ENCODE measurements around the gene ZSWIM4. TPM values are rescaled to one million over a fixed set of nuclear protein-coding genes. Genes with fewer than 3 reads are reported as not detected.
"Not testable (repeated sequence)": the region's sequence is repeated elsewhere in the genome, so short reads cannot be mapped to it uniquely, and the experiment has no call there.

ZSWIM4 gene
- total and polyA plus RNA-seq, 2 of the 4 experiments (the other 2 are of a cell fraction) = 2.2 to 6.2 TPM

DNA sequence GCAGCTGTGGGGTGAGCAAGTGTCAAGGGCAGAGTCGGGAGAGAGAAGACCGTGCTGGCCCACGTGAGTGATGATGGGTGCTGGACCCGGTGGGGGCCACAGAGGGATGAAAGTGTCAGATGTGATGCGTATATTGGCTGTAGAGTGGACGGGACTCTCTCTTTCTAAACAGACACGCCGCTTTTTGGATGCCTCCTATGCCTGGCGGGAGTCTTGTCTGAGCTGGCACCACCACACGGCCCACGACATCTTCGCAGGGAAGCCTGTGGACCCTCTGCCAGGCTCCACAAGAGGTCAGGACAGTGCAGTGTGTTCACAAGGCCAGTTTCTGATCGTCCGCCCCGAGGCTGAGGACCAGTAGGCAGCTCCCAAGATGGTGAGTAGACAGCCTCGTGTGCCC is 43.8 kb upstream of the ZSWIM4 start:
- ChIA-PET POLR2A (ENCODE audit: unreplicated experiment) (no interaction called here), CTCF (no interaction called here)
- Histone ChIP-seq H4K8ac (ENCODE audit: low read depth in 2 of 2, low read length in 2 of 2) (no peak overlapping the region), H3K18ac (ENCODE audit: low read depth, low read length) (no peak overlapping the region), H3K4me2 (ENCODE audit: low read depth, low read length) (no peak overlapping the region), H2AK9ac (replicated peaks; ENCODE audit: low read depth, low read length, poor library complexity) (no peak overlapping the region), H3K4me3 (ENCODE audit: insufficient read depth, low read depth, low read length) (no peak overlapping the region), H2BK20ac (ENCODE audit: low read depth, low read length) (no peak overlapping the region), H3K4ac (ENCODE audit: low read depth, low read length) (no peak overlapping the region), H3K23ac (ENCODE audit: low read depth, low read length) (no peak overlapping the region), H2AFZ (replicated peaks; ENCODE audit: low read length, poor library complexity) (no peak overlapping the region), H3K4me1 (ENCODE audit: control insufficient read depth, insufficient read depth, low read length) (no peaks in the 10 kb centered on the region), H3K9ac (ENCODE audit: low read depth, low read length) (no peak overlapping the region), H2BK15ac (ENCODE audit: low read depth, low read length) (no peak overlapping the region), H4K5ac (ENCODE audit: low read depth, low read length) (no peak overlapping the region), H3K56ac (ENCODE audit: extremely low read depth, insufficient read depth, low read length) (no peak overlapping the region), H3K27me3 (ENCODE audit: control insufficient read depth, insufficient read depth, low read length) (no peaks in the 10 kb centered on the region), H3K36me3 (ENCODE audit: control insufficient read depth, insufficient read depth, low read length) (peaks cover 36% of the 10 kb centered on the region), H2BK5ac (ENCODE audit: low read depth, low read length, poor library complexity, severe bottlenecking) (no peak overlapping the region), H2AK5ac (ENCODE audit: low read depth, low read length) (no peak overlapping the region), H3K9me3 (ENCODE audit: control insufficient read depth, insufficient read depth, low read length) (no peaks in the 10 kb centered on the region), H3K27ac (ENCODE audit: insufficient read depth, low read length) (no peak overlapping the region), H3K9me1 (ENCODE audit: insufficient read depth, low read length) (no peaks in the 10 kb centered on the region), H4K20me1 (ENCODE audit: insufficient read depth, low read length) (peaks cover 3% of the 10 kb centered on the region; the same call in 1 of the 2 replicates), H3K14ac (replicated peaks; ENCODE audit: low read depth, low read length) (no peak overlapping the region), H3K79me1 (ENCODE audit: low read depth in 1 of 2, low read length in 2 of 2) (peaks cover 11 to 45% of the 10 kb centered on the region in 2 experiments), H4K91ac (ENCODE audit: insufficient read depth, low read depth, low read length) (no peak overlapping the region), H2BK120ac (ENCODE audit: low read depth, low read length) (no peak overlapping the region)
- TF ChIP-seq, protein P1, sequence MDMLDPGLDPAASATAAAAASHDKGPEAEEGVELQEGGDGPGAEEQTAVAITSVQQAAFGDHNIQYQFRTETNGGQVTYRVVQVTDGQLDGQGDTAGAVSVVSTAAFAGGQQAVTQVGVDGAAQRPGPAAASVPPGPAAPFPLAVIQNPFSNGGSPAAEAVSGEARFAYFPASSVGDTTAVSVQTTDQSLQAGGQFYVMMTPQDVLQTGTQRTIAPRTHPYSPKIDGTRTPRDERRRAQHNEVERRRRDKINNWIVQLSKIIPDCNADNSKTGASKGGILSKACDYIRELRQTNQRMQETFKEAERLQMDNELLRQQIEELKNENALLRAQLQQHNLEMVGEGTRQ (IDR thresholded peaks at IDR 0.05; ENCODE audit: low read depth, low read length) = no peak
- TF ChIP-seq RAD21 (IDR thresholded peaks at IDR 0.05; ENCODE audit: low read length) (no peak), FOS (IDR thresholded peaks at IDR 0.05; ENCODE audit: low read depth, low read length) (no peak), MAFK (IDR thresholded peaks at IDR 0.05; ENCODE audit: low read depth, low read length) (no peak)
- TF ChIP-seq, protein P2, sequence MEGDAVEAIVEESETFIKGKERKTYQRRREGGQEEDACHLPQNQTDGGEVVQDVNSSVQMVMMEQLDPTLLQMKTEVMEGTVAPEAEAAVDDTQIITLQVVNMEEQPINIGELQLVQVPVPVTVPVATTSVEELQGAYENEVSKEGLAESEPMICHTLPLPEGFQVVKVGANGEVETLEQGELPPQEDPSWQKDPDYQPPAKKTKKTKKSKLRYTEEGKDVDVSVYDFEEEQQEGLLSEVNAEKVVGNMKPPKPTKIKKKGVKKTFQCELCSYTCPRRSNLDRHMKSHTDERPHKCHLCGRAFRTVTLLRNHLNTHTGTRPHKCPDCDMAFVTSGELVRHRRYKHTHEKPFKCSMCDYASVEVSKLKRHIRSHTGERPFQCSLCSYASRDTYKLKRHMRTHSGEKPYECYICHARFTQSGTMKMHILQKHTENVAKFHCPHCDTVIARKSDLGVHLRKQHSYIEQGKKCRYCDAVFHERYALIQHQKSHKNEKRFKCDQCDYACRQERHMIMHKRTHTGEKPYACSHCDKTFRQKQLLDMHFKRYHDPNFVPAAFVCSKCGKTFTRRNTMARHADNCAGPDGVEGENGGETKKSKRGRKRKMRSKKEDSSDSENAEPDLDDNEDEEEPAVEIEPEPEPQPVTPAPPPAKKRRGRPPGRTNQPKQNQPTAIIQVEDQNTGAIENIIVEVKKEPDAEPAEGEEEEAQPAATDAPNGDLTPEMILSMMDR (conservative IDR thresholded peaks at IDR 0.05; ENCODE audit: low read depth, low read length) = no peak
- in situ Hi-C loops (cut with MboI; ENCODE audit: low sequenced_read_pairs) (loop anchor here (25.0 kb wide), 1 partner anchor 336 kb away; the partner anchor contains the start of genes C19orf67 and SAMD1), dilution Hi-C loops (cut with HindIII; ENCODE audit: low sequenced_read_pairs, unreplicated experiment) (no loop called here), intact Hi-C loops (cut with micrococcal nuclease) (no loop called here)
- ATAC-seq (ENCODE audit: low read depth) = no peak
- no TSS peak for BruUV-seq (replicated peaks)
- WGBS, 2 experiments (ENCODE audit: extremely low coverage in 2 of 2, insufficient read length in 1 of 2) = 97% methylated on average over 7 of the region's 16 CpGs; no CpG with 5 or more reads in 1 of the 2 experiments
- no peak for DNase-seq

DNA sequence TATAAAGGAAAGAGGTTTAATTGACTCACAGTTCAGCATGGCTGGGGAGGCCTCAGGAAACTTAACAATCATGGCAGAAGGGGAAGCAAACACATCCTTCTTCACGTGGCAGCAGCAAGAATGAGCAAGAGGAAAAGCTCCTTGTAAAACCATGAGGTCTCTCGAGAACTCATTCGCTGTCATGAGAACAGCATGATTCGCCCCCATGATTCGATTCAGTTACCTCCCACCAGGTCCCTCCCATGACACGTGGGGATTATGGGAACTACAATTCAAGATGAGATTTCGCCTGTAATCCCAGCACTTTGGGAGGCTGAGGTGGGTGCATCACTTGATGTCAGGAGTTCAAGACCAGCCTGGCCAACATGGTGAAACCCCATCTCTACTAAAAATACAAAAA is 41.6 kb upstream of the ZSWIM4 start:
- DNase-seq; H3K56ac ChIP-seq (ENCODE audit: extremely low read depth, insufficient read depth, low read length); H2BK120ac ChIP-seq (ENCODE audit: low read depth, low read length); H3K4me1 ChIP-seq (ENCODE audit: control insufficient read depth, insufficient read depth, low read length); H3K27me3 ChIP-seq (ENCODE audit: control insufficient read depth, insufficient read depth, low read length); H4K91ac ChIP-seq (ENCODE audit: insufficient read depth, low read depth, low read length); H3K4ac ChIP-seq (ENCODE audit: low read depth, low read length); ATAC-seq (ENCODE audit: low read depth); H3K4me2 ChIP-seq (ENCODE audit: low read depth, low read length); H2BK20ac ChIP-seq (ENCODE audit: low read depth, low read length); H2BK15ac ChIP-seq (ENCODE audit: low read depth, low read length); BruUV-seq (replicated peaks); H2AK9ac ChIP-seq (replicated peaks; ENCODE audit: low read depth, low read length, poor library complexity); H3K9me1 ChIP-seq (ENCODE audit: insufficient read depth, low read length); H2BK5ac ChIP-seq (ENCODE audit: low read depth, low read length, poor library complexity, severe bottlenecking); CTCF ChIA-PET; H3K23ac ChIP-seq (ENCODE audit: low read depth, low read length); H4K20me1 ChIP-seq (ENCODE audit: insufficient read depth, low read length); POLR2A ChIA-PET (ENCODE audit: unreplicated experiment); H4K5ac ChIP-seq (ENCODE audit: low read depth, low read length); H3K9ac ChIP-seq (ENCODE audit: low read depth, low read length); H3K9me3 ChIP-seq (ENCODE audit: control insufficient read depth, insufficient read depth, low read length); H2AFZ ChIP-seq (replicated peaks; ENCODE audit: low read length, poor library complexity); H4K8ac ChIP-seq (ENCODE audit: low read depth in 2 of 2, low read length in 2 of 2); H2AK5ac ChIP-seq (ENCODE audit: low read depth, low read length); H3K4me3 ChIP-seq (ENCODE audit: insufficient read depth, low read depth, low read length); H3K27ac ChIP-seq (ENCODE audit: insufficient read depth, low read length); H3K14ac ChIP-seq (replicated peaks; ENCODE audit: low read depth, low read length); dilution Hi-C loops (cut with HindIII; ENCODE audit: low sequenced_read_pairs, unreplicated experiment); H3K18ac ChIP-seq (ENCODE audit: low read depth, low read length); intact Hi-C loops (cut with micrococcal nuclease): not testable (repeated sequence)
- 87% methylated on average over 3 of the region's 7 CpGs; no CpG with 5 or more reads in 1 of the 2 experiments for WGBS, 2 experiments (ENCODE audit: extremely low coverage in 2 of 2, insufficient read length in 1 of 2)
- peaks cover 55% of the 10 kb centered on the region for H3K36me3 ChIP-seq (ENCODE audit: control insufficient read depth, insufficient read depth, low read length)
- H3K79me1 ChIP-seq (ENCODE audit: low read depth in 1 of 2, low read length in 2 of 2) = peaks cover 11 to 48% of the 10 kb centered on the region in 2 experiments
- in situ Hi-C loops (cut with MboI; ENCODE audit: low sequenced_read_pairs) = loop anchor here (25.0 kb wide), 1 partner anchor 334 kb away; the partner anchor contains the start of genes C19orf67 and SAMD1
